WI38 (cell line): Measurements from ENCODE around the gene CC2D2A.

Source experiments
- H3K4me3 ChIP-seq: 2 replicates; pipeline ENCODE4 v1.5.1; 2011; ENCODE audit warnings: low read depth, mild to moderate bottlenecking, control low read depth, low read length
- CTCF ChIP-seq: IDR thresholded peaks from 2 replicates; pipeline ENCODE4 v1.5.1; 2012; ENCODE audit warnings: low read depth, mild to moderate bottlenecking, control low read depth, low read length

CC2D2A gene

GRCh38 chr4:15575966-15576365 is 106.3 kb downstream of the CC2D2A start:
- TF ChIP-seq CTCF = no peak

GRCh38 chr4:15577508-15577907 is 107.8 kb downstream of the CC2D2A start:
- TF ChIP-seq CTCF = no peak
- no peak overlapping the region for H3K4me3 ChIP-seq

More at GRCh38 chr4:15575966-15576365, 106.3 kb downstream of the CC2D2A start:
- no peak overlapping the region for H3K4me3 ChIP-seq

- no peak overlapping the region for H3K4me3 ChIP-seq
- no peak for TF ChIP-seq CTCF
These were observed 115.1 kb downstream of the CC2D2A start for GRCh38 chr4:15584785-15585184.

DNA sequence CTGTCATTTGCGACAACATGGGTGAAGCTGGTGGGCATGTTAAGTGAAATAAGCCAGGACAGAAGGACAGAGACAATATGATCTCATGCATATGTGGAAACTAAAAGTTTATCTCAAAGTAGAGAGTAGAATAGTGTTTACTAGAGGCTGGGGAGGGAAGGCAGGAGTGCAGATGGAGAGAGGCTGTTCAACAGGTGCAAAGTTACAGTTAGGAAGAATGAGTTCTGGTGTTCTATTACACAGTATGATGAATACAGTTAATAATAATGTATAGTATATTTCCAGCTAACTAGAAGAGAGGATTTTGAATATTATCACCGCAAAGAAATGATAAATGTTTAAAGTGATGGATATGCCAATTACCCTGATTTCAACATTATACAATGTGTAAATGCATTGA is 115.6 kb downstream of the CC2D2A start:
- H3K4me3 ChIP-seq = no peak overlapping the region
- TF ChIP-seq CTCF = no peak

- no peak for TF ChIP-seq CTCF
- H3K4me3 ChIP-seq = no peak overlapping the region
These were observed 116.4 kb downstream of the CC2D2A start for GRCh38 chr4:15586066-15586465.

GRCh38 chr4:15587649-15588048 is 118.0 kb downstream of the CC2D2A start:
- no peak for TF ChIP-seq CTCF
- no peak overlapping the region for H3K4me3 ChIP-seq

GRCh38 chr4:15592799-15593198 is 123.1 kb downstream of the CC2D2A start:
- H3K4me3 ChIP-seq = no peak overlapping the region
- TF ChIP-seq CTCF = no peak
